Stomach smooth muscle (tissue), 2 donors: Measurements from ENCODE around the gene MRPS23.

Experiments
- H3K27ac ChIP-seq: one replicate; pipeline ENCODE4 v1.7.0; 2013; ENCODE audit warnings: mild to moderate bottlenecking, low read length, inconsistent platforms
- H3K27me3 ChIP-seq, 2 donors: one replicate each; pipeline ENCODE4 v1.7.0; 2013; ENCODE audit warnings: low read length in 2 of 2; ENCODE audit not compliant: insufficient read depth in 2 of 2, control insufficient read depth in 1 of 2
- H3K36me3 ChIP-seq, 2 donors: one replicate each; pipeline ENCODE4 v1.7.0; 2013; ENCODE audit warnings: low read length in 2 of 2; ENCODE audit not compliant: control insufficient read depth in 2 of 2, insufficient read depth in 2 of 2
- H3K4me1 ChIP-seq: one replicate; pipeline ENCODE4 v1.7.0; 2013; ENCODE audit warnings: low read length; ENCODE audit not compliant: control insufficient read depth, insufficient read depth
- H3K4me3 ChIP-seq, 2 donors: one replicate each; pipeline ENCODE4 v1.7.0; 2013; ENCODE audit warnings: low read length in 2 of 2
- H3K9ac ChIP-seq, 2 donors: one replicate each; pipeline ENCODE4 v1.7.0; 2013; ENCODE audit warnings: low read length in 2 of 2, mild to moderate bottlenecking in 1 of 2
- H3K9me3 ChIP-seq, 2 donors: one replicate each; pipeline ENCODE4 v1.7.0; 2013; ENCODE audit warnings: low read length in 2 of 2; ENCODE audit not compliant: control insufficient read depth in 2 of 2
- donor health status: healthy.
- donor health status: Pancreatic carcinoma.

MRPS23 gene

GRCh38 chr17:57876866-57877237 lies 27.0 kb upstream of the MRPS23 start:
- peaks cover 89% of the 10 kb centered on the region for H3K4me1 ChIP-seq
- H3K27ac ChIP-seq = peak overlapping the region; percentile 96
- peak overlapping the region in 1 of 2 donors; percentile 67 for H3K9ac ChIP-seq
- H3K9me3 ChIP-seq = no peaks in the 10 kb centered on the region
- H3K27me3 ChIP-seq = no peaks in the 10 kb centered on the region
- peaks cover 19 to 28% of the 10 kb centered on the region in 2 donors for H3K36me3 ChIP-seq
- no peak overlapping the region for H3K4me3 ChIP-seq

GRCh38 chr17:57876023-57876865 lies 26.4 kb upstream of the MRPS23 start:
- peak overlapping the region; percentile 96 for H3K27ac ChIP-seq
- H3K4me1 ChIP-seq = peaks cover 88% of the 10 kb centered on the region
- H3K4me3 ChIP-seq = no peak overlapping the region
- peaks cover 20 to 31% of the 10 kb centered on the region in 2 donors for H3K36me3 ChIP-seq
- H3K9ac ChIP-seq = peak overlapping the region; percentile 62 to 67
- no peaks in the 10 kb centered on the region for H3K9me3 ChIP-seq
- H3K27me3 ChIP-seq = no peaks in the 10 kb centered on the region

GRCh38 chr17:57875290-57876022 lies 25.6 kb upstream of the MRPS23 start:
- H3K4me1 ChIP-seq = peaks cover 85% of the 10 kb centered on the region
- H3K27ac ChIP-seq = peak overlapping the region; percentile 96
- peaks cover 28 to 35% of the 10 kb centered on the region in 2 donors for H3K36me3 ChIP-seq
- peak overlapping the region; percentile 67 to 71 for H3K9ac ChIP-seq
- no peaks in the 10 kb centered on the region for H3K9me3 ChIP-seq
- peak overlapping the region; percentile 13 to 22 for H3K4me3 ChIP-seq
- H3K27me3 ChIP-seq = no peaks in the 10 kb centered on the region

GRCh38 chr17:57874434-57875289 lies 24.8 kb upstream of the MRPS23 start:
- Histone ChIP-seq H3K36me3 (peaks cover 34 to 38% of the 10 kb centered on the region in 2 donors), H3K27me3 (no peaks in the 10 kb centered on the region), H3K27ac (peak overlapping the region; percentile 96), H3K4me1 (peaks cover 83% of the 10 kb centered on the region), H3K4me3 (peak overlapping the region; percentile 13 to 44), H3K9me3 (no peaks in the 10 kb centered on the region), H3K9ac (peak overlapping the region; percentile 71 to 73)

- H3K27me3 ChIP-seq = no peaks in the 10 kb centered on the region
These were observed 24.2 kb upstream of the MRPS23 start for GRCh38 chr17:57874058-57874419.

GRCh38 chr17:57873261-57874057 lies 23.6 kb upstream of the MRPS23 start:
- Histone ChIP-seq H3K36me3 (peaks cover 34 to 37% of the 10 kb centered on the region in 2 donors), H3K4me1 (peaks cover 85% of the 10 kb centered on the region), H3K4me3 (peak overlapping the region; percentile 9 to 44), H3K27ac (peak overlapping the region; percentile 96), H3K9ac (peak overlapping the region; percentile 51 to 73), H3K9me3 (no peaks in the 10 kb centered on the region), H3K27me3 (no peaks in the 10 kb centered on the region)

More at GRCh38 chr17:57874058-57874419, 24.2 kb upstream of the MRPS23 start:
- Histone ChIP-seq H3K27ac (peak overlapping the region; percentile 96), H3K4me3 (peak overlapping the region; percentile 9 to 44), H3K9me3 (no peaks in the 10 kb centered on the region), H3K9ac (peak overlapping the region; percentile 51 to 73), H3K36me3 (peaks cover 34 to 40% of the 10 kb centered on the region in 2 donors), H3K4me1 (peaks cover 83% of the 10 kb centered on the region)

GRCh38 chr17:57872536-57872935 lies 22.7 kb upstream of the MRPS23 start:
- Histone ChIP-seq H3K9ac (no peak overlapping the region), H3K27ac (peak overlapping the region; percentile 96), H3K9me3 (no peaks in the 10 kb centered on the region), H3K36me3 (peaks cover 30 to 34% of the 10 kb centered on the region in 2 donors), H3K4me3 (no peak overlapping the region), H3K4me1 (peaks cover 89% of the 10 kb centered on the region), H3K27me3 (no peaks in the 10 kb centered on the region)

- H3K27me3 ChIP-seq = no peaks in the 10 kb centered on the region
- H3K4me1 ChIP-seq = peaks cover 90% of the 10 kb centered on the region
- peak overlapping the region in 1 of 2 donors; percentile 21 for H3K9ac ChIP-seq
- no peaks in the 10 kb centered on the region for H3K9me3 ChIP-seq
- peak overlapping the region; percentile 96 for H3K27ac ChIP-seq
- peak overlapping the region in 1 of 2 donors; percentile 8 for H3K4me3 ChIP-seq
- peaks cover 34 to 37% of the 10 kb centered on the region in 2 donors for H3K36me3 ChIP-seq
These were observed 22.0 kb upstream of the MRPS23 start for GRCh38 chr17:57871863-57872262.

GRCh38 chr17:57871155-57871554 lies 21.3 kb upstream of the MRPS23 start:
- peak overlapping the region; percentile 96 for H3K27ac ChIP-seq
- H3K9ac ChIP-seq = no peak overlapping the region
- H3K4me1 ChIP-seq = peaks cover 83% of the 10 kb centered on the region
- no peaks in the 10 kb centered on the region for H3K9me3 ChIP-seq
- no peak overlapping the region for H3K4me3 ChIP-seq
- no peaks in the 10 kb centered on the region for H3K27me3 ChIP-seq
- H3K36me3 ChIP-seq = peaks cover 36 to 37% of the 10 kb centered on the region in 2 donors
